Measurements from ENCODE around the gene ATXN1.

Gene ATXN1

GRCh38 chr6:16343593-16343992 lies 417.7 kb downstream of the ATXN1 start:
- no peaks in the 10 kb centered on the region for H3K36me3 ChIP-seq (ENCODE audit: control insufficient read depth, insufficient read depth, low read length)
- peaks cover 5% of the 10 kb centered on the region for H3K4me1 ChIP-seq (ENCODE audit: control insufficient read depth, insufficient read depth, low read length)
- no peak overlapping the region for H3K9ac ChIP-seq (ENCODE audit: low read length)
- H3K4me3 ChIP-seq (ENCODE audit: low read length) = no peak overlapping the region
- H3K27me3 ChIP-seq (ENCODE audit: control insufficient read depth, insufficient read depth, low read length) = no peaks in the 10 kb centered on the region
- no peaks in the 10 kb centered on the region for H3K9me3 ChIP-seq (ENCODE audit: control insufficient read depth, low read length)

GRCh38 chr6:16339265-16339587 lies 422.0 kb downstream of the ATXN1 start:
- Histone ChIP-seq H3K4me1 (ENCODE audit: control insufficient read depth, insufficient read depth, low read length) (peaks cover 4% of the 10 kb centered on the region), H3K27me3 (ENCODE audit: control insufficient read depth, insufficient read depth, low read length) (no peaks in the 10 kb centered on the region)

GRCh38 chr6:16338577-16339264 lies 422.5 kb downstream of the ATXN1 start:
- no peak overlapping the region for H3K4me3 ChIP-seq (ENCODE audit: low read length)

More at GRCh38 chr6:16339265-16339587, 422.0 kb downstream of the ATXN1 start:
- no peaks in the 10 kb centered on the region for H3K9me3 ChIP-seq (ENCODE audit: control insufficient read depth, low read length)
- H3K36me3 ChIP-seq (ENCODE audit: control insufficient read depth, insufficient read depth, low read length) = no peaks in the 10 kb centered on the region
- H3K4me3 ChIP-seq (ENCODE audit: low read length) = no peak overlapping the region
- no peak overlapping the region for H3K9ac ChIP-seq (ENCODE audit: low read length)

GRCh38 chr6:16337295-16337975 lies 423.8 kb downstream of the ATXN1 start:
- peaks cover 5% of the 10 kb centered on the region for H3K4me1 ChIP-seq (ENCODE audit: control insufficient read depth, insufficient read depth, low read length)
- no peaks in the 10 kb centered on the region for H3K36me3 ChIP-seq (ENCODE audit: control insufficient read depth, insufficient read depth, low read length)
- no peak overlapping the region for H3K4me3 ChIP-seq (ENCODE audit: low read length)
- no peak overlapping the region for H3K9ac ChIP-seq (ENCODE audit: low read length)
- no peaks in the 10 kb centered on the region for H3K9me3 ChIP-seq (ENCODE audit: control insufficient read depth, low read length)
- H3K27me3 ChIP-seq (ENCODE audit: control insufficient read depth, insufficient read depth, low read length) = no peaks in the 10 kb centered on the region

More at GRCh38 chr6:16338577-16339264, 422.5 kb downstream of the ATXN1 start:
- H3K9ac ChIP-seq (ENCODE audit: low read length) = no peak overlapping the region
- peaks cover 4% of the 10 kb centered on the region for H3K4me1 ChIP-seq (ENCODE audit: control insufficient read depth, insufficient read depth, low read length)
- no peaks in the 10 kb centered on the region for H3K27me3 ChIP-seq (ENCODE audit: control insufficient read depth, insufficient read depth, low read length)
- no peaks in the 10 kb centered on the region for H3K36me3 ChIP-seq (ENCODE audit: control insufficient read depth, insufficient read depth, low read length)
- no peaks in the 10 kb centered on the region for H3K9me3 ChIP-seq (ENCODE audit: control insufficient read depth, low read length)

- H3K4me1 ChIP-seq (ENCODE audit: control insufficient read depth, insufficient read depth, low read length) = peaks cover 10% of the 10 kb centered on the region
- no peak overlapping the region for H3K4me3 ChIP-seq (ENCODE audit: low read length)
- H3K9me3 ChIP-seq (ENCODE audit: control insufficient read depth, low read length) = no peaks in the 10 kb centered on the region
- no peaks in the 10 kb centered on the region for H3K36me3 ChIP-seq (ENCODE audit: control insufficient read depth, insufficient read depth, low read length)
- no peaks in the 10 kb centered on the region for H3K27me3 ChIP-seq (ENCODE audit: control insufficient read depth, insufficient read depth, low read length)
- H3K9ac ChIP-seq (ENCODE audit: low read length) = no peak overlapping the region
Observed at GRCh38 chr6:16336911-16337294, 424.4 kb downstream of the ATXN1 start.

GRCh38 chr6:16336056-16336818 lies 425.0 kb downstream of the ATXN1 start:
- Histone ChIP-seq H3K27me3 (ENCODE audit: control insufficient read depth, insufficient read depth, low read length) (no peaks in the 10 kb centered on the region), H3K4me1 (ENCODE audit: control insufficient read depth, insufficient read depth, low read length) (peaks cover 16% of the 10 kb centered on the region), H3K36me3 (ENCODE audit: control insufficient read depth, insufficient read depth, low read length) (no peaks in the 10 kb centered on the region), H3K9ac (ENCODE audit: low read length) (no peak overlapping the region), H3K9me3 (ENCODE audit: control insufficient read depth, low read length) (no peaks in the 10 kb centered on the region), H3K4me3 (ENCODE audit: low read length) (no peak overlapping the region)

GRCh38 chr6:16335176-16335575 lies 426.1 kb downstream of the ATXN1 start:
- Histone ChIP-seq H3K4me3 (ENCODE audit: low read length) (no peak overlapping the region), H3K4me1 (ENCODE audit: control insufficient read depth, insufficient read depth, low read length) (peaks cover 16% of the 10 kb centered on the region), H3K9ac (ENCODE audit: low read length) (no peak overlapping the region), H3K27me3 (ENCODE audit: control insufficient read depth, insufficient read depth, low read length) (no peaks in the 10 kb centered on the region), H3K9me3 (ENCODE audit: control insufficient read depth, low read length) (no peaks in the 10 kb centered on the region), H3K36me3 (ENCODE audit: control insufficient read depth, insufficient read depth, low read length) (no peaks in the 10 kb centered on the region)

- no peak overlapping the region for H3K9ac ChIP-seq (ENCODE audit: low read length)
- H3K27me3 ChIP-seq (ENCODE audit: control insufficient read depth, insufficient read depth, low read length) = no peaks in the 10 kb centered on the region
- H3K4me1 ChIP-seq (ENCODE audit: control insufficient read depth, insufficient read depth, low read length) = peaks cover 16% of the 10 kb centered on the region
- no peaks in the 10 kb centered on the region for H3K36me3 ChIP-seq (ENCODE audit: control insufficient read depth, insufficient read depth, low read length)
- no peaks in the 10 kb centered on the region for H3K9me3 ChIP-seq (ENCODE audit: control insufficient read depth, low read length)
- H3K4me3 ChIP-seq (ENCODE audit: low read length) = no peak overlapping the region
Observed at GRCh38 chr6:16334671-16335070, 426.6 kb downstream of the ATXN1 start.

- no peaks in the 10 kb centered on the region for H3K27me3 ChIP-seq (ENCODE audit: control insufficient read depth, insufficient read depth, low read length)
- no peak overlapping the region for H3K4me3 ChIP-seq (ENCODE audit: low read length)
- H3K4me1 ChIP-seq (ENCODE audit: control insufficient read depth, insufficient read depth, low read length) = peaks cover 16% of the 10 kb centered on the region
- H3K9me3 ChIP-seq (ENCODE audit: control insufficient read depth, low read length) = no peaks in the 10 kb centered on the region
- H3K36me3 ChIP-seq (ENCODE audit: control insufficient read depth, insufficient read depth, low read length) = no peaks in the 10 kb centered on the region
- H3K9ac ChIP-seq (ENCODE audit: low read length) = no peak overlapping the region
Observed at GRCh38 chr6:16333580-16333979, 427.7 kb downstream of the ATXN1 start.

GRCh38 chr6:16332175-16332542 lies 429.1 kb downstream of the ATXN1 start:
- H3K36me3 ChIP-seq (ENCODE audit: control insufficient read depth, insufficient read depth, low read length) = no peaks in the 10 kb centered on the region
- no peak overlapping the region for H3K4me3 ChIP-seq (ENCODE audit: low read length)
- H3K9me3 ChIP-seq (ENCODE audit: control insufficient read depth, low read length) = no peaks in the 10 kb centered on the region
- H3K4me1 ChIP-seq (ENCODE audit: control insufficient read depth, insufficient read depth, low read length) = peaks cover 16% of the 10 kb centered on the region
- no peaks in the 10 kb centered on the region for H3K27me3 ChIP-seq (ENCODE audit: control insufficient read depth, insufficient read depth, low read length)
- no peak overlapping the region for H3K9ac ChIP-seq (ENCODE audit: low read length)

- Histone ChIP-seq H3K4me3 (ENCODE audit: low read length) (no peak overlapping the region), H3K4me1 (ENCODE audit: control insufficient read depth, insufficient read depth, low read length) (peaks cover 16% of the 10 kb centered on the region), H3K9me3 (ENCODE audit: control insufficient read depth, low read length) (no peaks in the 10 kb centered on the region), H3K9ac (ENCODE audit: low read length) (no peak overlapping the region), H3K36me3 (ENCODE audit: control insufficient read depth, insufficient read depth, low read length) (no peaks in the 10 kb centered on the region), H3K27me3 (ENCODE audit: control insufficient read depth, insufficient read depth, low read length) (no peaks in the 10 kb centered on the region)
Observed at GRCh38 chr6:16331384-16332174, 429.7 kb downstream of the ATXN1 start.
